Esophagus squamous epithelium (tissue), 4 donors: ENCODE data around the gene MAP3K7.

Experiments
- POLR2A ChIP-seq, 4 donors: fragments of 450-650 bp; IDR thresholded peaks; one replicate each; pipeline ENCODE4 v1.6.1; 2017; ENCODE audit warnings: antibody characterized with exemption in 4 of 4, mild to moderate bottlenecking in 4 of 4, moderate library complexity in 3 of 4
- TF ChIP-seq, protein P1 (sequence below), 6 experiments: fragments of 450-650 bp in 4 of 6; fragments of 200-600 bp in 2 of 6; sonication (generic) in 2 of 6; IDR thresholded peaks; one replicate each; pipeline ENCODE4 v1.5.1; 2016 to 2019; ENCODE audit warnings: antibody characterized with exemption in 6 of 6, mild to moderate bottlenecking in 4 of 6, moderate library complexity in 4 of 6

DNA sequence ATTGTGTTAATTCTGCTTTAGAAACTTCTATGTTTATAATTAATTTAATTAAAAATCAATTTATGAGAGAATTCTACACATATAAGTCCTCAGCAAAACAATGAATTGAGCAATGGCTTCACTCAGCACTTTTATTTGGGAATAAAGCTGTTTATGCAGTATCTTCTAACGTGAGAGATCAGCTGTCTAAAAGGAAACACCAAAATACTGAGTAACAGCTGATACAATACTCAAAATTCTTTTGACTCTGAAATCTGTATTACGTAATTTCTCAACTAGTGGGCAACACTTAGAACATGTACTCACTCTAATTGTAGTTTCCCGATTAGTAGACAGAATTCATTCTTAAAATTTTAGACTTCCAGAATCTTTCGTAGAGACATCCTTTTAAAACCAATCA is 49.8 kb downstream of the MAP3K7 start:
- TF ChIP-seq, protein P1, sequence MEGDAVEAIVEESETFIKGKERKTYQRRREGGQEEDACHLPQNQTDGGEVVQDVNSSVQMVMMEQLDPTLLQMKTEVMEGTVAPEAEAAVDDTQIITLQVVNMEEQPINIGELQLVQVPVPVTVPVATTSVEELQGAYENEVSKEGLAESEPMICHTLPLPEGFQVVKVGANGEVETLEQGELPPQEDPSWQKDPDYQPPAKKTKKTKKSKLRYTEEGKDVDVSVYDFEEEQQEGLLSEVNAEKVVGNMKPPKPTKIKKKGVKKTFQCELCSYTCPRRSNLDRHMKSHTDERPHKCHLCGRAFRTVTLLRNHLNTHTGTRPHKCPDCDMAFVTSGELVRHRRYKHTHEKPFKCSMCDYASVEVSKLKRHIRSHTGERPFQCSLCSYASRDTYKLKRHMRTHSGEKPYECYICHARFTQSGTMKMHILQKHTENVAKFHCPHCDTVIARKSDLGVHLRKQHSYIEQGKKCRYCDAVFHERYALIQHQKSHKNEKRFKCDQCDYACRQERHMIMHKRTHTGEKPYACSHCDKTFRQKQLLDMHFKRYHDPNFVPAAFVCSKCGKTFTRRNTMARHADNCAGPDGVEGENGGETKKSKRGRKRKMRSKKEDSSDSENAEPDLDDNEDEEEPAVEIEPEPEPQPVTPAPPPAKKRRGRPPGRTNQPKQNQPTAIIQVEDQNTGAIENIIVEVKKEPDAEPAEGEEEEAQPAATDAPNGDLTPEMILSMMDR (IDR thresholded peaks at IDR 0.05) = no peak
- no peak for TF ChIP-seq POLR2A (IDR thresholded peaks at IDR 0.05)
